GM21825 (cell line): Measurements from ENCODE around the gene SPECC1L.

Experiments
- ATAC-seq: cut with Tn5 transposase; IDR thresholded peaks from one replicate; pipeline ENCODE4 v1.9.1; 2021; ENCODE audit warnings: mild to moderate bottlenecking, moderate library complexity; ENCODE audit not compliant: unreplicated experiment

Gene SPECC1L

DNA sequence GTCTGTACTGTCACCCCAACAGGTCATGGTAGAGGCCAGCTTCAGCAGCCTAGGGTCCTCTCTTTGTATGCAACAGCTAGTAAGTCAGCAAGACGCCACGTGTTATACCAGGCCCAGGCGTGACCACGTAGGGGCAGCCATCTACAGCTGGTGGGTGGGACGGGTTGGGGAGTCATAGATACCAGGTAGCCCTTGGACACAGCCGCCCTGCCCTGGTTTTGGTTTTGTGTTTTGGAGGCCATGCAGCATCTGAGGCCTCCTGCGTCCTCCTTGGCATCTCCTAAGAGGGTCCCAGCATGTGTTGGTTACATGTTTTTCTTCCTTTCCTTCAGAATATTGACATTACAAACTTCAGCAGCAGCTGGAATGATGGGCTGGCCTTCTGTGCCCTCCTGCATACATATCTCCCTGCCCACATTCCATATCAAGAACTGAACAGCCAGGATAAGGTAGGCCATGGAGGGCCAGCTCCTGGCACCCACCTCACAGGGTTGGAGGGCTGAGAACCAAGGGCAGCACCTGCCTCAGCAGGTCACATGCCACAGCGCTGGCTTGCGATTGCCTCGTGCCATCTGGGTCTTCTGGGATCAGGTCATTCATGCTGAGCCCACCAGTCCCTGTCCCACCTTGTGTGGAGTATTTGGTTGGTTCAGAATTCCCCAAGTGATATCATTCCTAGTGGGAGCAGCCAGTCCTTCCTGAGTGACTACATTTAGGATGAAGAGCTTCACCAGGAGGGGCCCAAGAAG is 140.8 kb downstream of the SPECC1L start:
- no peak for ATAC-seq

DNA sequence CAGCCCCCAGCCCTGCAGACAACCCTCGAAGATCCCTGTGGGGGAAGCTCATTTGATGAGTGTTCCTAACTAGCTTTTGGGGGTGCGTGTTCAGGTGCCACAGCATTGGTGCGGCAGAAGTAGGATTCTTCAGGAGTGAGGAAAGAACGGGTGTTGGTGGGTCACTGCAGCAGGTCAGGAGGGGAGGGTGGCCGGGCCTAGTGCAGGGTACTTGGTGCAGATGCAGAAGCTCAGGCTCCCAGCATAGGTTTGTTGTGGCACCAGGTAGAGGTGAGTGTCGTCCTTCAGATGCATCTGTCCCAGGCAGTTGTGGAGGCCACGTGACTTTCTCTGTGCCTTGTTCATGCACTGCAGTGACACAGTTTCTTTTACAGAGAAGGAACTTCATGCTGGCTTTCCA is 141.6 kb downstream of the SPECC1L start:
- no peak for ATAC-seq

DNA sequence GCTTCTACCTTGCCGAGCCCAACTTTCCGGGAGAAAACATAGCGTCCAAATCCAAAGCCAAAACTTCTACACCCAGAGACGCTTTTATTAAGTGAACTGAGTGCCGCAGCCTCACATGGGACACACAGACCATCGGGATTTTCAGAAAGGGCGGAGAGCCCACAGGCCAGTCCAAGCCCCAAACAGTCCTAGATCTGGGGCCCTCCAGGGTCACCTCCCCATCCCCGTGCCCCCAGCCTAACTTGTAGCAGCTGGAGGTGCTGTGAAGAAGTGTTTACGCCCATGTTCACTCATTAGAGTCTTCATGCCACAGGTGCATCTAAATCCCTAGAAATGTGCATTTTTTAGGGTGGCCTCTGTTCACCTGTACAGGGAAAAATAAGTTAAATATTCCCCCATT is 142.6 kb downstream of the SPECC1L start:
- no peak for ATAC-seq

DNA sequence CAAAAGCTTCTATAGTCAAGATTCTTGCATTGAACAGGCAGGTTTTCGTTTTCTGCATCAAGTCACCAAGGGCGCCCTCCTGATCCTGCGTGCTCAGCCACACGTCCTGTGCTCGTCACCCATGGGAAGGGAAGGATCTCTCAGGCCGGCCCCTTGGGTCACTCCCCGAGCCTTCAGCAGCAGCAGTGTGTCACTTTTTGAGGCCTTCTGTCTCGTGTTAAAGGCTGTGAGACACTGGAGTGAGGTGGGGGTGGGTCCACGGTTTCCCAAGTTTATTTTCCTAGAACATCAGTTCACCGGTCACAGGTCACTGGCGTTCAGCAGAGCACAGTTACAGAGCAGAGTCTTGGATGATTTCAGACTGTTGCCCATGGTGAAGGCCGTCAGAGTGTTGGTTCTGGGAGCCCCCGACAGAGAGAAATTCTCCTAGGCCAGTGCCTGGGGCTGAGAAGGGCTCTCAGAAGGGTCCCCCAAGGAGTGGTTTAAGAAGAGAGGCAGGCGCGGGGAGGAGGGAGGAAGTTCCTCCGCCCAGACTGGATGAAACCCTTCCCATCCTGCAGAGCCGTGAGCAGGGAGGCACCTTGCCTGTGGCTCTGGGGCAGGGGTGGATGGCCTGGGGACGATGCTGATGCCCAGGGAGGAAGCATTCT is 143.2 kb downstream of the SPECC1L start:
- no peak for ATAC-seq

DNA sequence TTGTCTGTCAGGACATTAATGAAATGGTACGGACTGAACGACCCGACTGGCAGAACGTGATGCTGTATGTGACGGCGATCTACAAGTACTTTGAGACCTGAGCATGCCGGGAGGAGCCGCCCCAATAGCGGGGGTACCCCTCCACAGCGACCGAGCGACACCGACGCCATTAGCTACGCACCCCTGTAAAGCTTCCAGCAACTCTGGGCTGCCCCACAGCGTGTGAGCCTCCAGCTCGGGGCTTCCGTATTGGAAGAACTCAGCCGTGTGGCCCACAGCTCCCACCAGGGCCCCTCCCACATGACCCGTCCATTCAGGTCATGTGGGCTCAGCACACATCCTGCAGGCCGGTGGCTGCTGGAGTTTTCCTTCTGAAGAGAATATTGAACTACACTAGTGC is 143.9 kb downstream of the SPECC1L start:
- ATAC-seq: no peak

DNA sequence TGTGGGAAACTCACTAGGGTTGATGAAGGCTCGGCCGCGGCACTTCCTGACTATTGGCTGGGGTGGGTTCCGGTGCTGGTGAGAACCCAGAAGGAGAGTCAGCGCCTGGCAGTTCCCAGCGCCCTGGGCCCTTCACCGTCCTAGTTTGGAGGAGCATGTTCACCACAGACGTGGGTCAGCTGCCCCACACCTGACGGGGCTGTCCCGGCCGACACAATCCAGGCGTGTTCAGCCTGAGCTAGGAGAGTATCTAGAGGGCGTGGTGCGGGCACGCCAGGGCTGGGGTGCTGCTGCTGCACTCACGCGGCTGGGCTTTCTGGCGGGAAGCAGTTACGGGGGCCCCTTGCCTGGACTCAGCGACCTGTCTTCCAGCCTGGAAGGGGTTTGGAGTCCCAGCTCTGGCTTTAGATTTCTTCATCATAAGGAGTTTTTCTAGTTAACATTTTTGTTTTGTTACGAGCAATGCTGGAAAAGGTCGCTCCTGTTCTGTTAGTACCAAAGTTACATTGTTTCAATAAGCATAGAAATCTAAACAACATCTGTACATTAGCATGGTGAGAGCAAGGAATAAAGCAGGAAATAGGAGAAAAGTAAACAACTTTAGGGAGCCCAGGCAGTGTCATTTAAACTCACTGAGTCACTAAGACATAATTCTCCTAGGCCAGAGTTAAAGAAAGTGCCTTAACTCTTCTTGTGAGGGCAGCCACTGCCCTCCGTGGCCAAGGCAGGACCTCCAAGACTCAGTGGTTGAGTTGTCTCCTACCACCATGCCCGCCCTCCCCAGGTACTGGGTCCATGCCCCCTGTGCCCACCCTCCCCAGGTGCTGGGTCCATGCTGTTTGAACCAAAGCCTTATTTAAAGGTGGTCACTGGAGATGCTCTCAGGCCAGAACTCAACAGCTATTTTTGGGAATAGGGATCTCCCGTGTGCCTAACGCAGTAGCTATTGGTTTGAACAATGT is 144.6 kb downstream of the SPECC1L start:
- ATAC-seq: no peak

DNA sequence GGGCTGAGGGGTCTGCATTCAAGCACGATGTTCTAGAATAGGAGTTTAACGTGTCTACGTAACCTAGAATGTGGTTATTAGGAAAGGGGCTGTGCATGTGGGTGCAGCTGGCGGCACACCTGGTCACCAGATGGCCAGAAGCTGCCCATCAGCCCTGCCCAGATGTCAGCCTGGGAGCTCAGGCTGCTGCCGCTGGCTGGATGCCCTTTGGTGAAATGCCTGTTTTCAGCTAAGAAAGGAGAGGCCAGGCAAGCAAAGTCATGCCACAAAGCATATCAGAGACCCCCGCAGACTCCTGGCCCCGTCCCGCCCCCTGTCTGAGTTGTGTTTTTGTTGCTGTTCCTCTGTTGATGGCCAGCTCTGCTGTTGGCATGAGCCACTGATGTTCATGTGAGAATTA is 145.5 kb downstream of the SPECC1L start:
- no peak for ATAC-seq

DNA sequence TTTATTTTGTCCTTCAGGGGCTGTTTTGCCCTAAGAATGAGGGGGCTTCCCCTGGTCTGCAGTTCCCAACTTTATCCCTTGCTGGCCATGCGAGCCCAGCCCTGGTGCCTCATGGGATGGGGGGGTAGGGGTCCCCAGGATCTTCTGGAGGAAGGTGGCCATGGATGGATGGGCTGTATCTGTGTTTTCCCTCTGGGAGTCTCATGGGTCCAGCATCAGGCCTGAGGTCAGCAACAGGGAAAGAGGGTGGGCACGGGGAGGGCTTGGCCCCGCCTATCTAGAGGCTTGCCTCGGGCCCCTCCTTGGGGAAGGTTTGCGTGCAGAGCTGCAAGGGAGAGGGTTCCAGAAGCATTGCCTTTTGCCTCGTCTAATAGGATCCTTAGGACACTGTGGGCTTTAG is 146.0 kb downstream of the SPECC1L start:
- ATAC-seq: no peak

DNA sequence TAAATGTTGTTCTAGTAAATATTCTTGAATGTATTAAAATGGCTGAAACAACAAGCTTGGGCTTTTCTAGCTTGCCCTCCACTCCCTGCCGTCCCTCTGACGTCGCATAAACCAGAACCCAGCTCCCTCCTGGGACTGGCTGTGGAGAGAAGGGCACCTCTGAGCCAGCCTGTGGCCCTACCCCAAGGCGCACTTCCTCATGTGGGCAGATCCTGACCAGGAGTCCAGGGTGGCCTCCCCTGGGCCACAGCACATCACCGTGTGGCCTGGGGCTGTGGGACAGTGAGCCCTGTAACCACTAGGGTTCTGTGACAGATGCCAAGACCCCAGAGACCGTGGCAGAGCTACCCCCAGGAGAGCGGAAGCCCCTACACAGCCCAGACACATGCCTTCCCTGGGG is 146.6 kb downstream of the SPECC1L start:
- ATAC-seq: no peak

DNA sequence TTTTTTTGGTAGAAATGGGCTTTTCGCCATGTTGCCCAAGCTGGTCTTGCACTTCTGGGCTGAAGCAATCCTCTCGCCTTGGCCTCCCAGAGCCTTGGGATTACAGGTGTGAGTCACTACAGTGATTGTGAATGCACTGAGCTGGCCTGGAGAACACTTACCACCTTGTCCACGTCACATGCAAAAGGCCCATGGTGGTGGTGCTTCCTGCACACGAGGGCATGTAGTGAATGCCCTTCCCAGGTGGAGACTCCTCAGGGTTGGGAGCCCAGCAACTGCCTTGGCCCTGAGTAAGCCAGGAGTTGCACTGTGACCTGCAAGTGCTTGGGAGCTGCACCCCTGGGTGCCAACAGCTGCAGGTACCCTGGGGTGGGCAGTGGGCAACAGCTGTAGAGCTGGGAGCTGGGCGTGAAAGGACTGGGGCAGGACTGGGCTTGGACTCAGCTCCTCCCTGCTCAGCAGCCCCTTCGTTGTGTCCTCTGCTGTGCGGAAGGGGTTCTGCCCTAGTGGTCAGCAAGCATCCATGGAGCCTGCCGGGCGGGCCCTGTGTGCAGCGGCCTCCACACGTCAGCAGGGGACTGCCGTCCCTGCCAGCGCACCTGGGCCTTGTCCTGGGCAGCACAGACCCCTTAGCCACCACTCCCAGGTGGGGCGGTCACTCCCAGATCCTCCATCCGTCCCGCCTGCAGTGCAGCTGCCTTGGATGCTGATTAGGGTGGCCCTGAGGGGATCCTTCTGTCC is 147.4 kb downstream of the SPECC1L start:
- ATAC-seq: no peak

DNA sequence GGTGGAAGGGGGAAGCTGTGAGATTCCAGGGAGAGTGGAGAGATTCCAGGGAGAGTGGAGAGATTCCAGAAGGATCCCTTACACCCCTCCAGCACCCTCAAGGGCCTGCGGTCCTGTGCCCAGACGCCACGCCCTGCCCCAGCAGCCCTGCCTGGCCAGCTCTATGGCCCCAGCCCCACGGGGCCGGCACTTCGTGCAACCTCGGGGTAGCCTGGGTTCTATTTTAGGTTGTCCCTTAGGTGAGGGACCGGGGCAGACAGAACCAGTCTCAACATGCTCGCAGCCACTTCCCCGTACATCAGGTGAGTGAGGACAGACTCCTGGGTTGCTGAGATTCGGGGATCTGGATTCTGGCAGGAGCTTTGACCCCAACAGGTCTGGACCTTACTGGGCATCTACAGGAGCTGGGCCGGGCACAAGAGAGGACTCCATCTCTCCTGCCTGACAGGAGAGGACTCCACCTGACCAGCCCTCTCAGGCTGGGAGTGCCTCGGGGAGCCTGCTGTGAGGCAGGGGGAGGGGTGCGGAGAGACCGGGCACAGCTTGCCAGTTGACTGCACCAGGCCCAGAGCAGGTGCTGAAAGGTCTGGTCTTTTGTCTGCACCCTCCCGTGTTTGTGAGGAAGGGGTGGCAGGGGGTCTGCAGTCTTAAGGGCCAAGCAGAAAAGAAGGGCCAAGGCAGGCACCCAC is 148.3 kb downstream of the SPECC1L start:
- ATAC-seq: no peak

DNA sequence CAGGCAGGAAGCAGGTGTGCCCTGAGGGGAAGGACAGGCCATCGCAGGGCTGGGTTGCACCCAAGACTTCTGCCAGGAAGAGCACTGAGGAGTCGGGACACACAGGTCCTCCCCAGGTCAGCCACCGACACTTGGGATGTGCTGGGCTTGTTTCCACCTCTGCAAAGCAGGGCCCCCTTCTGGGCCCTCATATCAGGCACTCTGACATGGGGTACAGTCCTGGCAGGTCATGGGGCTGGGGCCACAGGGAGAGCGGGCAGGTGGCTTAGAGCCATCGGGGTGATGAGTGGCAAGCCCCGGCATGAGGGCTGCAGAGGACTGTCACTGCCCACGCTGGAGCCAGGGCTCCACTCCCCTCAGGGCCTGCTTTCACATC is 148.8 kb downstream of the SPECC1L start:
- ATAC-seq: no peak

DNA sequence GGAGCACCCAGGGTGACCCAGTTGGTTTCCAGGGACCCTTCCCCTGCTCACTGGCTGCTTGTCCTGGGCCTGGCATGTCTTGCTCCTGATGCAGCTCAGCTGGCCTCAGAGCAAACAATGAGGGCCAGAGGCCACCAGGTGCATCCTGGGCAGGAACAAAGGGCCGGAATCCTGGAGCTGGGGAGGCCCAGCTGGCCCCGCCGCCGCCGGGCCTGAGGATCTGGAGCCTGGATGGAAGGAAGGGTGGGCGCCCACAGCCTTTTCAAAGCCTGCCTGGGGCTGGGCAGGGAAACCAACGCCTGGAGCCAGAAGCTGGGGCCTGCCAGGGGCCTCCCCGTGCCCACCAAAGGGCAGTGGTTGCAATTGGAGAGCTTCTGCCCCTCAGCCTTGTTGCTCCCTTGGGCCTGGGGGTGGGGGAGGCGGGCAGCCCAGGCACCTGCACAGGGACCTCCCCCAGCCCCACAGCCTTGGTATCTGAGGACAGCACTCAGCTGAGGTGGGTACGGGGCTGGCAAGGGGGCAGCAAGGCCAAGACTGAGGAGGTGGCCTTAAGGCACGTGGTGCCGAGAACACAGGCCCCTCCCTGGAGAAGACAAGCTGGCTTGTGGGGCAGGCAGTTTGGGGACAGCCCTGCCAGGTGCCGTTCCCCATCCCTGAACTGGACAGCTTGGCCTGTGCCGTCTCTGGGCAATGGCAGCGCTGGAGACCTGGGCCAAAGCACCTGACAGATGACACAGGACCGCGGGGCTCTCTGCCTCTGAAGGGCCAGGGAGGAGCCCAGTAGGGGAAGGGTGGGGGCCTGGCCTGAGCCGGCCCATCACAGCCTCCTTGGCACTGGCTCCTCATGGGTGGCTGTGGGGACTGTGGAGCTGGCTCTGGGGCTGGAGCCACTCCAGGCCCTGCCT is 149.7 kb downstream of the SPECC1L start:
- ATAC-seq: no peak

DNA sequence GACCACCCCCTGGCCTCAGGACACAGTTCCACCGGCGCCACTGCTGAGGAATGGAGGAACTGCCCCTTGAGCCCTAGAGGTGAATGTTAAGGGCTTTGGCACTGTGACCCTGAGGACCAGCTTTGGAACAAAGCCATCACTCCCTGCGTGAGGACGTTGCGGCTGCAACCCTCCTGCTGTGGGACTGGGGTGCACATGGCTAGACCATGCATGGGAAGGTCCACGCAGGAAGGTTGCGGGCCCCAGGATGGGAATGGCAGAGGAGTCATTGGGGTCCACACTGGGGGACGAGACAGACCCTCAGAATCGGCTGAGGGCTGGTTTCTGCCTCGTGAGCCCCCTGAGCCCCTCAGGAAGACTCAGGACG is 150.3 kb downstream of the SPECC1L start:
- ATAC-seq: no peak

DNA sequence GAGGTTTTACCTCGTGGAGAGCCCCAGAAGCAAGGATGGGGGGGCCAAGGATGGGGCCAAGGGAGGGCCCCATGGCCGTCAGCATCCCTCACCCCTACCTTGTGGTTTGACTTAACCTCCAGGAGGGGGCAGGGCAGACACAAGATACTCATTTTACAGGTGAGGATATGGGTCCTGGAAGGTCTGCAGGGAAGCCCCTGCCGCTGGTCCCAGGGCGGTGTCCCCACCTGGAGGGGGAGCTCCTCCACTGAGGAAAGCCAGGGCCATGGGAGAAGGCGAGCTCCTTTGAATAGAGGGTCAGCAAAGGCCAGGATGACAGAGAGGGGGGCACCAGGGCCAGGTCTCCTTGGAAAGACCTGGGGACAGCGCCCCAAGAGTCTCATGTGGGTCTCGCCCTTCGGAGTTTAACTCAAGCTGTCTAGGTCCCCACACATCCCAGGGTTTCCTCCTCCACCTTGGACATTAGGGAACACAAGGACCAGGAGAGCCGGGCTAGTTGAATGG is 150.8 kb downstream of the SPECC1L start:
- ATAC-seq: no peak

DNA sequence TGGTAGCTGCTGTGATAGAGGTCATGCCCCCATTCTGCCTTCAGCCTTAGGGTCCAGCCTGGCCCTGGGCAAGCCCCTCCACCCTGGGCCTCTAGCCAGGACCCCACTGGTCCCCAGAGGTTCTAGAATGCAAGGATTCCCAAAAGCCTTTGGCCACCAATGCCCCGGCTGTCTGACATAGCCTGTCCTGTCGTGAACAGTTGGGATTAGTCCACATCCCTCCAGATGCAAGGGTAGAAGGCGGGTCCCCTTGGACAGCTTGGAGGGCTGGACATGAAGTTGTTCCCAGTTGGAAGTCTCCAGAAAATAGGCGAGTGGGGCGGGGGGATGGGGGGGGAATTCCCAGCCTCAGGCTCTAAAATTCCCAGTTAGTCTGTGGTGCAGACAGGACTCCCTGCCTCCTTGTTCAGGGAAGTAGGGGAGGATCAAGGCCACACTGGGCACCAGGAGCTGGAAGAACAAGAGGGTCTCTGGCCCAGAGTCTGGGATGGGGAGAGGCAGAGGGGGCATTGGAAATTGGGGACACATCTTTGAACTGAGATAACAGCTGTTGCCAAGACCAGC is 151.6 kb downstream of the SPECC1L start:
- ATAC-seq: no peak

DNA sequence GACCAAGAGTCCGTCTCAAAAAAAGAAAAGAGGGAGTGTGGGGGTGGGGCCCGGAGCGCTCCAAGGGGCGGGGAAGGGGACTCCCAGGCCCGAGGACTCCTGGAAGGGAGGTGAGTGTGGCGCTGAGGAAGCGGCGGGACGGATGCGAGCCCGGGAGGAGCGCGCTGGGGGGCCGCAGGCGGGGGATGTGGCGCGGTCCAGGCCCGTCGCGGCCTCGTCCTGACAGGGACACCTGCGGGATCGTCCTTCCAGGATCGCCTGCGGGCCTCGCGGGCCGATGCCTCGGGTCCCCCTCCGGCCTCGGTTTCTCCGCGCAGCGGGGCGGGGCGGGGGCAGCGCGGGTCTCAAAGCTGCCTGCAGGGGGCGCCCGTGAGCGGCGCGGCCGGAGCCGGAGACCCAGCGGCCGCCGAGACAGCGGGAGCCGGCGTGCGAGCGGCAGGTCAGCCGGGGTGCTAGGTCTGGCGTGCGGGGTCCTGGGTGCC is 152.9 kb downstream of the SPECC1L start:
- ATAC-seq: no peak

DNA sequence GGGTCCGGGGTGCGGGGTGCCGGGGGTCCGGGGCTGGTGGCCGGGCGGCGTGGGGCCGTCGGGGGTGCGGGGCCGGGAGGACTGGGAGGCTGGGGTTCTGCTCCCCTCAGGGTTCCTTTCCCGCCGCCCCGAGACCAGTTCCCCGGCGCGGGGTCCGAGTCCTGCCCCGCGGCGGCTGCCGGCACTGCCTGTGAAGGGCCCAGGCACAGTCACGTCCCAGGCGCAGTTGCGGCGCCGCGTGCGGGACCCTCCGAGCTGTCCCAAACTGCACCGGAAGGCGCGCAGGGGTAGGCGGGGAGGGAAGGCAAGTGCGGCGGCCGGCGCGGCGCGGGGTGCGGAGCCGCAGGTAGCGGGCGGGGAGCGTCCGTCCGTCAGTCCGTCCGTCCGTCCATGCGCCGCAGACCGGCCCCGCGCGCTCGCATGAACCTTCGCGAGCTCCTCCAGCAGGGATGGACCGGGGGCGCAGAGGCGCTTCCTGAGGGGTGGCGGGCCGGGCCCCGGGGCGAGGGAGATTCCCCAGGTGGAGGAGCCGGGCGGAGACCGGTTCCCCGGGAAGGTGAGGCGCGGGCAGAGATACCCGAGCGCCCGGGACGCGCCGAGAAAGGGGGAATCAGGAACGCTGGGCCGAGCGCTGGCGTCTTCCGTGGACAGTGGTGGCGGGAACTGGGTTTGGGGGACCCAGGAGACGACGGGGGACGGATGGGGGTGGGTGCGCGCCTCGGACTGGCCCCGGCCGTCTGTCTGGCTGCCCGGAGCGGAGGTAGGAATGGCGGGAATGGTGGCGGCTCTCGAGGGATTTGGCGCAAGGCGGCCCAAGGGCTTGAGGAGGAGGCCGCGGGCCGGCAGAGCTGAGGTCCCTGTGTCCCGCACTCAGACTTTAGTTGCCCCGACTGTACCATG is 153.6 kb downstream of the SPECC1L start:
- ATAC-seq: no peak
